GM12878 (cell line): Measurements from ENCODE around the gene VSTM2B. TPM values are rescaled to one million over a fixed set of nuclear protein-coding genes. Genes with fewer than 3 reads are reported as not detected.

Experiments
- ATAC-seq: fragments of 200-7000 bp; cut with Tn5 transposase; 3 replicates; pipeline ENCODE4 v1.9.1; 2020; ENCODE audit warnings: mild to moderate bottlenecking, moderate library complexity
- BruUV-seq: library from RNA; stranded (reverse); fragments of 400-500 nt; replicated peaks from 2 replicates; lab custom pipeline; 2021; lab: Mats Ljungman, UMichigan
- CTCF ChIA-PET: fragments of 300-600 bp; sonication (Branson Sonifier 250); formaldehyde crosslinking; extraction: SDS; loops from one replicate; lab custom pipeline; 2021; ENCODE audit warnings: inconsistent platforms; lab: Yijun Ruan, JAX
- POLR2A ChIA-PET: fragments of 350-600 bp; formaldehyde crosslinking; extraction: SDS; loops from one replicate; lab custom pipeline; 2021; ENCODE audit warnings: inconsistent platforms; lab: Charles Lee
- RAD21 ChIA-PET: fragments of 300-600 bp; sonication (Branson Sonifier 250); formaldehyde crosslinking; loops from one replicate; lab custom pipeline; 2023; ENCODE audit warnings: antibody characterized with exemption; ENCODE audit not compliant: unreplicated experiment; lab: Charles Lee
- SMC1A ChIA-PET: fragments of 300-600 bp; sonication (Branson Sonifier 250); formaldehyde crosslinking; loops from one replicate; lab custom pipeline; 2023; ENCODE audit not compliant: unreplicated experiment, uncharacterized antibody; lab: Charles Lee
- DNase-seq: peaks from one replicate; pipeline ENCODE4 v3.0.0-alpha.2; 2011; ENCODE audit warnings: low read depth, low spot score
- FAIRE-seq: peaks from 3 replicates; lab custom pipeline; 2011; peaks lifted over from hg19 to GRCh38; lab: Jason Lieb, UNC
- H2AFZ ChIP-seq: 2 replicates; pipeline ENCODE4 v1.6.0; 2011; ENCODE audit warnings: low read depth, low read length, control low read depth; ENCODE audit not compliant: control insufficient read depth
- H3K27ac ChIP-seq: 2 replicates; pipeline ENCODE4 v1.5.1; 2011; ENCODE audit warnings: control low read depth; ENCODE audit not compliant: control insufficient read depth, insufficient read depth
- H3K27me3 ChIP-seq, 2 experiments: replicated peaks in 1 of 2; 2 replicates each; pipeline versions ENCODE4 v1.6.0 to v1.6.1; 2011; ENCODE audit warnings: low read length in 1 of 2; ENCODE audit not compliant: control insufficient read depth in 2 of 2, insufficient read depth in 2 of 2
- H3K36me3 ChIP-seq, 2 experiments: 2 replicates each; pipeline ENCODE4 v1.5.1; 2011; ENCODE audit warnings: low read length in 1 of 2; ENCODE audit not compliant: control insufficient read depth in 2 of 2, insufficient read depth in 2 of 2
- H3K4me1 ChIP-seq: 2 replicates; pipeline ENCODE4 v1.6.1; 2011; ENCODE audit warnings: mild to moderate bottlenecking, low read length, moderate library complexity, mixed read lengths; ENCODE audit not compliant: control insufficient read depth, insufficient read depth
- H3K4me2 ChIP-seq: 2 replicates; pipeline ENCODE4 v1.6.0; 2011; ENCODE audit warnings: control low read depth; ENCODE audit not compliant: control insufficient read depth, insufficient read depth
- H3K4me3 ChIP-seq: fragments of 200-600 bp; sonication (generic); 2 replicates; pipeline ENCODE4 v1.5.1; 2016
- H3K79me2 ChIP-seq: 2 replicates; pipeline ENCODE4 v1.6.0; 2011; ENCODE audit warnings: low read length; ENCODE audit not compliant: control insufficient read depth, insufficient read depth
- H3K9ac ChIP-seq: 2 replicates; pipeline ENCODE4 v1.8.0; 2011; ENCODE audit warnings: low read length, control low read depth, mixed read lengths; ENCODE audit not compliant: control insufficient read depth, insufficient read depth
- H3K9me3 ChIP-seq: replicated peaks from 3 replicates; pipeline ENCODE4 v1.5.1; 2011; ENCODE audit warnings: mild to moderate bottlenecking, low read length; ENCODE audit not compliant: control insufficient read depth, insufficient read depth
- H4K20me1 ChIP-seq: 2 replicates; pipeline ENCODE4 v1.6.0; 2011; ENCODE audit not compliant: control insufficient read depth, insufficient read depth
- CEBPB ChIP-seq, 2 experiments: fragments of 150-350 bp in 1 of 2; IDR thresholded peaks; 2 replicates each; pipeline ENCODE4 v1.6.1; 2012 to 2014; ENCODE audit warnings: low read depth in 2 of 2, low read length in 2 of 2, borderline replicate concordance in 1 of 2, inconsistent platforms in 1 of 2
- GATAD2B ChIP-seq: fragments of 450-650 bp; conservative IDR thresholded peaks from 2 replicates; pipeline ENCODE4 v1.6.1; 2017; ENCODE audit warnings: low read depth, mild to moderate bottlenecking, moderate library complexity
- IRF3 ChIP-seq: fragments of 450-650 bp; IDR thresholded peaks from 2 replicates; pipeline ENCODE4 v1.6.1; 2014; ENCODE audit warnings: mild to moderate bottlenecking
- ZSCAN29 ChIP-seq: fragments of 450-650 bp; IDR thresholded peaks from 2 replicates; pipeline ENCODE4 v1.6.1; 2017; ENCODE audit warnings: mild to moderate bottlenecking, moderate library complexity
- whole genome bisulfite sequencing: methylation state at CpG from one replicate; pipeline ENCODE4 v1.1.6; 2016; ENCODE audit warnings: low lambda C conversion rate; ENCODE audit not compliant: insufficient replicate concordance, insufficient coverage; ENCODE audit errors: missing lambda C conversion rate; 5-methylcytosine and 5-hydroxymethylcytosine counted together
- in situ Hi-C: fragments of 300-500 bp; cut with MboI; formaldehyde crosslinking; loops from 9 replicates; pipeline ENCODE4 v1.14.3; 2018; ENCODE audit warnings: mixed read lengths
- intact Hi-C: fragments of 100-400 bp; cut with micrococcal nuclease; formaldehyde crosslinking; loops from one replicate; pipeline ENCODE4 v1.14.2; 2022; ENCODE audit not compliant: unreplicated experiment
- polyA plus RNA-seq, 11 experiments: library from polyadenylated mRNA; depleted of rRNA in 4 of 11; unstranded in 6 of 11; stranded (reverse) in 5 of 11; fragments of >200 nt; fragmentation: Nextera tagmentation in 4 of 11; fragmentation: Illumina TruSeq in 1 of 11; extraction: Ambion mirVana in 4 of 11; extraction: Trizol in 1 of 11; gene quantifications; 1 replicate in 1 of 11; 2 replicates in 10 of 11; pipeline versions ENCODE4 v1.2.1 to v1.2.3, GENCODE V29; 2011 to 2016; ENCODE audit warnings: inconsistent platforms in 2 of 11, missing spikeins in 2 of 11, low read depth in 1 of 11
- total RNA-seq, 4 experiments: library from RNA; depleted of rRNA in 3 of 4; stranded (reverse); fragments of >200 nt in 3 of 4; fragmentation: Illumina TruSeq in 1 of 4; extraction: Trizol in 1 of 4; gene quantifications; 2 replicates each; pipeline versions ENCODE4 v1.2.1 to v1.2.3, GENCODE V29; 2013 to 2021

The VSTM2B gene
- total and polyA plus RNA-seq, 10 of the 15 experiments (the other 5 are each of a cell fraction or from before 2014, with no cell fraction given): not detected

- TF ChIP-seq IRF3 (no peak), ZSCAN29 (no peak)
These were observed 1.1 kb downstream of the VSTM2B start (continued) for GRCh38 chr19:29526730-29527499.

GRCh38 chr19:29527500-29528328, 1.9 kb downstream of the VSTM2B start:
- FAIRE-seq: no peak
- Histone ChIP-seq H3K36me3 (no peaks in the 10 kb centered on the region), H3K27me3 (peaks cover 9 to 22% of the 10 kb centered on the region in 2 experiments), H3K4me3 (no peak overlapping the region), H3K9me3 (no peaks in the 10 kb centered on the region), H2AFZ (no peak overlapping the region), H3K4me1 (no peaks in the 10 kb centered on the region), H4K20me1 (no peaks in the 10 kb centered on the region), H3K79me2 (no peaks in the 10 kb centered on the region), H3K4me2 (no peak overlapping the region), H3K27ac (no peak overlapping the region), H3K9ac (no peak overlapping the region)
- ChIA-PET POLR2A (no interaction called here), SMC1A (interaction anchor here (0.7 kb wide), 1 partner anchor 9 kb away, joined by 3 read pairs; no protein-coding TSS in a partner anchor), CTCF (interaction anchor here (0.7 kb wide), 1 partner anchor 928 kb away, joined by 3 read pairs; no protein-coding TSS in a partner anchor), RAD21 (no interaction called here)
- no peak for DNase-seq
- in situ Hi-C loops: no loop called here
- no peak for ATAC-seq
- intact Hi-C loops: loop anchor here (5.0 kb wide), 1 partner anchor 60 kb away; no protein-coding TSS in a partner anchor
- no peak for TF ChIP-seq ZSCAN29
- TF ChIP-seq GATAD2B: no peak
- no peak for TF ChIP-seq CEBPB (IDR thresholded peaks at IDR 0.05; ENCODE audit: borderline replicate concordance in 1 of 2, low read depth in 2 of 2, low read length in 2 of 2)
- BruUV-seq: no TSS peak
- 18% methylated on average over 31 of the region's 31 CpGs for WGBS
